Loucy (cell line): ENCODE data around the gene SDK2.

Experiments
- H2AFZ ChIP-seq: fragments of 200-600 bp; sonication (generic); 2 replicates; pipeline ENCODE4 v1.6.0; 2016; ENCODE audit warnings: antibody characterized with exemption, mild to moderate bottlenecking, low read length, moderate library complexity
- H3F3A ChIP-seq: fragments of 200-600 bp; 2 replicates; pipeline ENCODE4 v1.6.0; 2016; ENCODE audit warnings: antibody characterized with exemption, low read depth, mild to moderate bottlenecking
- H3K27me3 ChIP-seq: fragments of 200-600 bp; sonication (generic); 2 replicates; pipeline ENCODE4 v1.6.1; 2014; ENCODE audit warnings: low read length, mild to moderate bottlenecking; ENCODE audit not compliant: insufficient read depth, poor library complexity, severe bottlenecking
- H3K36me3 ChIP-seq: fragments of 200-600 bp; sonication (generic); 2 replicates; pipeline ENCODE4 v1.6.1; 2016; ENCODE audit warnings: low read length; ENCODE audit not compliant: insufficient read depth
- H3K4me1 ChIP-seq: fragments of 200-600 bp; sonication (generic); 2 replicates; pipeline ENCODE4 v1.5.1; 2014; ENCODE audit warnings: low read length, mild to moderate bottlenecking; ENCODE audit not compliant: insufficient read depth, poor library complexity, severe bottlenecking
- H3K4me2 ChIP-seq: fragments of 200-600 bp; sonication (generic); 2 replicates; pipeline ENCODE4 v1.6.0; 2014; ENCODE audit warnings: antibody characterized with exemption, low read length, low read depth, mild to moderate bottlenecking; ENCODE audit not compliant: poor library complexity, severe bottlenecking
- H3K4me3 ChIP-seq: fragments of 200-600 bp; sonication (generic); 2 replicates; pipeline ENCODE4 v1.5.1; 2014; ENCODE audit warnings: low read length, mild to moderate bottlenecking, mixed read lengths; ENCODE audit not compliant: poor library complexity, severe bottlenecking
- H3K79me2 ChIP-seq: fragments of 200-600 bp; sonication (generic); 2 replicates; pipeline ENCODE4 v1.6.1; 2014; ENCODE audit warnings: low read length; ENCODE audit not compliant: insufficient read depth
- H3K9ac ChIP-seq: fragments of 200-600 bp; sonication (generic); 2 replicates; pipeline ENCODE4 v1.6.0; 2014; ENCODE audit warnings: mild to moderate bottlenecking, low read depth, low read length, moderate library complexity; ENCODE audit not compliant: poor library complexity, severe bottlenecking
- H3K9me2 ChIP-seq: fragments of 200-600 bp; sonication (generic); replicated peaks from 2 replicates; pipeline ENCODE4 v1.6.1; 2016; ENCODE audit warnings: low read depth, low read length, mixed read lengths
- H3K9me3 ChIP-seq: fragments of 200-600 bp; sonication (generic); 2 replicates; pipeline ENCODE4 v1.6.1; 2014; ENCODE audit warnings: mild to moderate bottlenecking, antibody characterized with exemption, low read length, low read depth; ENCODE audit not compliant: insufficient read depth
- H4K20me1 ChIP-seq: fragments of 200-600 bp; sonication (generic); 2 replicates; pipeline ENCODE4 v1.6.0; 2014; ENCODE audit warnings: antibody characterized with exemption, low read length, mild to moderate bottlenecking; ENCODE audit not compliant: insufficient read depth, poor library complexity, severe bottlenecking
- CTCF ChIP-seq: fragments of 200-600 bp; sonication (generic); conservative IDR thresholded peaks from 2 replicates; pipeline ENCODE4 v1.5.1; 2014; ENCODE audit warnings: mild to moderate bottlenecking, antibody characterized with exemption, low read length
- EZH2phosphoT487 ChIP-seq: fragments of 200-600 bp; IDR thresholded peaks from 2 replicates; pipeline ENCODE4 v1.6.1; 2018; ENCODE audit warnings: antibody characterized with exemption, mild to moderate bottlenecking, moderate library complexity, borderline replicate concordance

The SDK2 gene

GRCh38 chr17:73610331-73610911 lies 33.8 kb downstream of the SDK2 start:
- Histone ChIP-seq H3K9me2 (no peaks in the 10 kb centered on the region), H3K79me2 (peaks cover 78% of the 10 kb centered on the region; the same call in 1 of the 2 replicates), H3K4me1 (peaks cover 15% of the 10 kb centered on the region), H3F3A (no peaks in the 10 kb centered on the region), H3K9ac (no peak overlapping the region), H2AFZ (no peak overlapping the region), H3K4me2 (no peak overlapping the region), H3K9me3 (no peaks in the 10 kb centered on the region), H4K20me1 (no peaks in the 10 kb centered on the region), H3K4me3 (no peak overlapping the region), H3K36me3 (no peaks in the 10 kb centered on the region; the same call in 1 of the 2 replicates), H3K27me3 (no peaks in the 10 kb centered on the region)
- TF ChIP-seq EZH2phosphoT487, result no peak
- TF ChIP-seq CTCF, result no peak

- TF ChIP-seq EZH2phosphoT487, result no peak
- no peak for TF ChIP-seq CTCF
- H3K9ac ChIP-seq, result no peak overlapping the region
- no peaks in the 10 kb centered on the region; the same call in 1 of the 2 replicates for H3K36me3 ChIP-seq
- H3K4me1 ChIP-seq, result peaks cover 15% of the 10 kb centered on the region
- H3K79me2 ChIP-seq, result peaks cover 76% of the 10 kb centered on the region; the same call in 1 of the 2 replicates
- no peak overlapping the region for H3K4me3 ChIP-seq
- no peak overlapping the region for H2AFZ ChIP-seq
- no peaks in the 10 kb centered on the region for H3F3A ChIP-seq
- no peak overlapping the region for H3K4me2 ChIP-seq
- H3K9me2 ChIP-seq, result no peaks in the 10 kb centered on the region
- no peaks in the 10 kb centered on the region for H3K9me3 ChIP-seq
- no peaks in the 10 kb centered on the region for H3K27me3 ChIP-seq
- H4K20me1 ChIP-seq, result no peaks in the 10 kb centered on the region
Observed at GRCh38 chr17:73609758-73610157, 34.5 kb downstream of the SDK2 start.

- no peak overlapping the region for H3K4me3 ChIP-seq
- H3F3A ChIP-seq, result no peaks in the 10 kb centered on the region
- peaks cover 79% of the 10 kb centered on the region; the same call in 1 of the 2 replicates for H3K79me2 ChIP-seq
- TF ChIP-seq CTCF (no peak), EZH2phosphoT487 (no peak)
- H3K4me2 ChIP-seq, result no peak overlapping the region
- no peaks in the 10 kb centered on the region for H3K27me3 ChIP-seq
- no peaks in the 10 kb centered on the region; the same call in 1 of the 2 replicates for H3K36me3 ChIP-seq
- no peak overlapping the region for H2AFZ ChIP-seq
- no peak overlapping the region for H3K9ac ChIP-seq
- no peaks in the 10 kb centered on the region for H3K9me3 ChIP-seq
- H3K9me2 ChIP-seq, result no peaks in the 10 kb centered on the region
- no peaks in the 10 kb centered on the region for H4K20me1 ChIP-seq
- peaks cover 13% of the 10 kb centered on the region for H3K4me1 ChIP-seq
Observed at GRCh38 chr17:73609060-73609459, 35.2 kb downstream of the SDK2 start.
